PC-9 (cell line): ENCODE data around the gene C2orf78.

Experiments used
- CTCF ChIP-seq: fragments of 200-600 bp; sonication (generic); conservative IDR thresholded peaks from 2 replicates; pipeline ENCODE4 v1.6.1; 2017; ENCODE audit warnings: mixed run types, antibody characterized with exemption, mild to moderate bottlenecking, moderate library complexity
- EZH2 ChIP-seq: fragments of 200-600 bp; sonication (generic); IDR thresholded peaks from 2 replicates; pipeline ENCODE4 v1.8.0; 2017; ENCODE audit warnings: antibody characterized with exemption, low read depth

- no peak for TF ChIP-seq CTCF
- no peak for TF ChIP-seq EZH2
Measured at GRCh38 chr2:73766994-73767393, 17.0 kb upstream of the C2orf78 start.
